ENCODE results near the gene ARF1. TPM values are rescaled to one million over a fixed set of nuclear protein-coding genes. Genes with fewer than 3 reads are reported as not detected.

Gene ARF1
- total and polyA plus RNA-seq, 2 of the 13 experiments (the other 11 are each of a cell fraction or from before 2014, with no cell fraction given) = 186 to 327 TPM

GRCh38 chr1:228082918-228083870 is 686 bp downstream of the ARF1 start (continued):
- TF ChIP-seq ZNF317 (CRISPR knock-in tag; IDR thresholded peaks at IDR 0.05) (0 out of 2 replicates have a peak, but pooled peaks have one; percentile 18), ZNF800 (CRISPR knock-in tag; IDR thresholded peaks at IDR 0.05) (peak; percentile 23; the same call in 1 of the 2 replicates), MIER3 (CRISPR knock-in tag; IDR thresholded peaks at IDR 0.05; ENCODE audit: borderline replicate concordance) (no peak), ZNF225 (CRISPR knock-in tag; IDR thresholded peaks at IDR 0.05) (peak; percentile 32; the same call in 1 of the 2 replicates), ZNF430 (CRISPR knock-in tag; IDR thresholded peaks at IDR 0.05) (peak; percentile 65), GZF1 (CRISPR knock-in tag; IDR thresholded peaks at IDR 0.05) (0 out of 2 replicates have a peak, but pooled peaks have one; percentile 38), ZFX (CRISPR knock-in tag; IDR thresholded peaks at IDR 0.05; ENCODE audit: low read depth) (peak; percentile 65), UBTF (CRISPR knock-in tag; IDR thresholded peaks at IDR 0.05) (peak; percentile 80), ZBTB8A (CRISPR knock-in tag; IDR thresholded peaks at IDR 0.05; ENCODE audit: borderline replicate concordance, low read depth) (no peak), NBN (conservative IDR thresholded peaks at IDR 0.05) (no peak), KLF6 (CRISPR knock-in tag; IDR thresholded peaks at IDR 0.05) (no peak), HOXA7 (CRISPR knock-in tag; IDR thresholded peaks at IDR 0.05) (no peak), POLR2AphosphoS5 (IDR thresholded peaks at IDR 0.05; ENCODE audit: low read depth, low read length) (peak; percentile 51; the same call in 1 of the 2 replicates), MXD1 (CRISPR knock-in tag; IDR thresholded peaks at IDR 0.05) (0 out of 2 replicates have a peak, but pooled peaks have one; percentile 9), ZNF768 (CRISPR knock-in tag; IDR thresholded peaks at IDR 0.05) (no peak), ARID4A (CRISPR knock-in tag; IDR thresholded peaks at IDR 0.05; ENCODE audit: borderline replicate concordance) (peak; percentile 73), SETDB1 (CRISPR knock-in tag; IDR thresholded peaks at IDR 0.05; ENCODE audit: borderline replicate concordance) (no peak), SP2 (CRISPR knock-in tag; IDR thresholded peaks at IDR 0.05) (no peak), ZNF414 (CRISPR knock-in tag; IDR thresholded peaks at IDR 0.05) (peak; percentile 81; the same call in 1 of the 2 replicates)
